HEK293T (cell line): ENCODE results near the gene THAP5.
"Not testable (repeated sequence)": the region's sequence is repeated elsewhere in the genome, so short reads cannot be mapped to it uniquely, and the experiment has no call there.

ENCODE experiments used
- ARNT ChIP-seq: fragments of 450-650 bp; IDR thresholded peaks from 2 replicates; pipeline ENCODE4 v1.6.1; 2017; ENCODE audit warnings: mild to moderate bottlenecking
- BHLHE40 ChIP-seq: fragments of 450-650 bp; IDR thresholded peaks from 2 replicates; pipeline ENCODE4 v1.6.1; 2016; ENCODE audit warnings: mild to moderate bottlenecking, moderate library complexity, borderline replicate concordance
- CTBP1 ChIP-seq: fragments of 450-650 bp; IDR thresholded peaks from 2 replicates; pipeline ENCODE4 v1.6.1; 2016; ENCODE audit warnings: borderline replicate concordance
- ELF4 ChIP-seq: fragments of 450-650 bp; IDR thresholded peaks from 2 replicates; pipeline ENCODE4 v1.6.1; 2017; ENCODE audit warnings: antibody characterized with exemption
- FOXM1 ChIP-seq: fragments of 450-650 bp; IDR thresholded peaks from 2 replicates; pipeline ENCODE4 v1.6.1; 2017; ENCODE audit warnings: mild to moderate bottlenecking, borderline replicate concordance
- HDGF ChIP-seq: fragments of 450-650 bp; IDR thresholded peaks from 2 replicates; pipeline ENCODE4 v1.6.1; 2017; ENCODE audit warnings: antibody characterized with exemption, borderline replicate concordance
- LEF1 ChIP-seq: fragments of 450-650 bp; IDR thresholded peaks from 2 replicates; pipeline ENCODE4 v1.6.1; 2017; ENCODE audit warnings: mild to moderate bottlenecking, borderline replicate concordance
- SP1 ChIP-seq: fragments of 450-650 bp; IDR thresholded peaks from 2 replicates; pipeline ENCODE4 v1.6.1; 2017
- SUZ12 ChIP-seq: fragments of 450-650 bp; IDR thresholded peaks from 2 replicates; pipeline ENCODE4 v1.6.1; 2016; ENCODE audit warnings: mild to moderate bottlenecking
- ZNF384 ChIP-seq: fragments of 450-650 bp; IDR thresholded peaks from 2 replicates; pipeline ENCODE4 v1.6.1; 2016
- TF ChIP-seq, protein P1 (sequence below): fragments of 450-650 bp; IDR thresholded peaks from 2 replicates; pipeline ENCODE4 v1.6.1; 2016

DNA sequence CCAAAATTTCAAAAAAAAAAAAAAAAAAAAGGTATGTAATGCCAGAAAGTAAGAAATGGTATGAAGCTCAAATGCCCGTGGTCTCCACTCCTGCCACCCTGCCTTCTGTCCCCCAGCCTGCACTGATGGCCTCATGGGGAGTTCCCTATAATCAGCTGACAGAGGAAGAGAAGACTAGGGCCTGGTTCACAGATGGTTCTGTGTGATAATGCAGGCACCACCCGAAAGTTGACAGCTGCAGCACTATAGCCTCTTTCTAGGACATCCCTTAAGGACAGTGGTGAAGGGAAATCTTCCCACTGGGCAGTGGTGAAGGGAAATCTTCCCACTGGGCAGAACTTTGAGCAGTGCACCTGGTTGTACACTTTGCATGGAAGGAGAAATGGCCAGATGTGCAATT lies 31.3 kb downstream of the THAP5 start:
- TF ChIP-seq ARNT, ELF4, ZNF384, FOXM1, SUZ12, HDGF, SP1, BHLHE40, LEF1, CTBP1: not testable (repeated sequence)
- TF ChIP-seq, protein P1, sequence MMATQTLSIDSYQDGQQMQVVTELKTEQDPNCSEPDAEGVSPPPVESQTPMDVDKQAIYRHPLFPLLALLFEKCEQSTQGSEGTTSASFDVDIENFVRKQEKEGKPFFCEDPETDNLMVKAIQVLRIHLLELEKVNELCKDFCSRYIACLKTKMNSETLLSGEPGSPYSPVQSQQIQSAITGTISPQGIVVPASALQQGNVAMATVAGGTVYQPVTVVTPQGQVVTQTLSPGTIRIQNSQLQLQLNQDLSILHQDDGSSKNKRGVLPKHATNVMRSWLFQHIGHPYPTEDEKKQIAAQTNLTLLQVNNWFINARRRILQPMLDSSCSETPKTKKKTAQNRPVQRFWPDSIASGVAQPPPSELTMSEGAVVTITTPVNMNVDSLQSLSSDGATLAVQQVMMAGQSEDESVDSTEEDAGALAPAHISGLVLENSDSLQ: not testable (repeated sequence)
